ENCODE results near the gene C1S. TPM values are rescaled to one million over a fixed set of nuclear protein-coding genes. Genes with fewer than 3 reads are reported as not detected.

C1S gene
- total RNA-seq, 2 donors from 2014 or later, result 13.4 to 14.3 TPM

GRCh38 chr12:7118881-7119280 lies 58.4 kb downstream of the C1S start:
- Mint-ChIP-seq H3K27ac (no peak overlapping the region), H3K27me3 (ENCODE audit: insufficient read depth) (peaks cover 1% of the 10 kb centered on the region), H3K9me3 (no peaks in the 10 kb centered on the region), H3K36me3 (ENCODE audit: low read depth) (peaks cover 19% of the 10 kb centered on the region), H3K4me1 (peaks cover 12% of the 10 kb centered on the region), H3K4me3 (no peak overlapping the region)
- WGBS, 2 experiments (ENCODE audit: insufficient coverage in 1 of 2, insufficient read length in 1 of 2), result 50 to 83% methylated on average over 1 to 2 of the region's 3 CpGs
- Histone ChIP-seq H3K4me1 (ENCODE audit: control insufficient read depth, insufficient read depth, low read length) (no peaks in the 10 kb centered on the region), H3K27ac (ENCODE audit: low read depth, low read length) (no peak overlapping the region), H3K9me3 (ENCODE audit: control insufficient read depth, low read length) (no peaks in the 10 kb centered on the region), H3K9ac (ENCODE audit: extremely low read depth, low read length, poor library complexity, severe bottlenecking) (no peak overlapping the region), H3K36me3 (ENCODE audit: control insufficient read depth, insufficient read depth, low read length) (no peaks in the 10 kb centered on the region), H3K4me3 (ENCODE audit: low read length) (no peak overlapping the region), H3K27me3 (ENCODE audit: control insufficient read depth, insufficient read depth, low read length, poor library complexity, severe bottlenecking) (no peaks in the 10 kb centered on the region)
- no peak for TF ChIP-seq CTCF (conservative IDR thresholded peaks at IDR 0.05)
- DNase-seq, result no peak

GRCh38 chr12:7120166-7120565 lies 59.6 kb downstream of the C1S start:
- no peak for TF ChIP-seq CTCF (conservative IDR thresholded peaks at IDR 0.05)
- H3K9me3 Mint-ChIP-seq, result no peaks in the 10 kb centered on the region
- no peaks in the 10 kb centered on the region for H3K36me3 ChIP-seq (ENCODE audit: control insufficient read depth, insufficient read depth, low read length)
- H3K4me3 Mint-ChIP-seq, result no peak overlapping the region
- H3K27me3 ChIP-seq (ENCODE audit: control insufficient read depth, insufficient read depth, low read length, poor library complexity, severe bottlenecking), result no peaks in the 10 kb centered on the region
- H3K27ac ChIP-seq (ENCODE audit: low read depth, low read length), result no peak overlapping the region
- H3K4me3 ChIP-seq (ENCODE audit: low read length), result no peak overlapping the region
- peaks cover 25% of the 10 kb centered on the region for H3K4me1 Mint-ChIP-seq
- H3K27me3 Mint-ChIP-seq (ENCODE audit: insufficient read depth), result peaks cover 1% of the 10 kb centered on the region
- no peaks in the 10 kb centered on the region for H3K9me3 ChIP-seq (ENCODE audit: control insufficient read depth, low read length)
- DNase-seq, result no peak
- WGBS, 2 experiments (ENCODE audit: insufficient coverage in 1 of 2, insufficient read length in 1 of 2), result 89 to 97% methylated on average over 4 to 5 of the region's 5 CpGs
- H3K9ac ChIP-seq (ENCODE audit: extremely low read depth, low read length, poor library complexity, severe bottlenecking), result no peak overlapping the region
- H3K27ac Mint-ChIP-seq, result no peak overlapping the region
- peaks cover 19% of the 10 kb centered on the region for H3K36me3 Mint-ChIP-seq (ENCODE audit: low read depth)
- no peaks in the 10 kb centered on the region for H3K4me1 ChIP-seq (ENCODE audit: control insufficient read depth, insufficient read depth, low read length)

Other genes with a start within 250 kb of the C1S start
- gene GPR162, start 238.9 kb upstream of the C1S start, total RNA-seq, result 10 to 100 TPM; 14.7 to 15.0 TPM
- gene P3H3, start 232.3 kb upstream of the C1S start, total RNA-seq, result 10 to 100 TPM; 58.4 to 63.1 TPM
- 10 to 100 TPM; 10.0 to 17.1 TPM for gene GNB3, start 219.8 kb upstream of the C1S start, total RNA-seq
- 10 to 100 TPM; 53.1 to 63.9 TPM for gene CDCA3, start 209.4 kb upstream of the C1S start, total RNA-seq
- 100 to 1,000 TPM; 120 to 257 TPM for gene USP5, start 208.6 kb upstream of the C1S start, total RNA-seq
- gene TPI1, start 193.2 kb upstream of the C1S start, total RNA-seq, result 1,000 to 10,000 TPM in 1 of 2 donors, 100 to 1,000 TPM in 1; 805 to 1,294 TPM
- gene SPSB2, start 187.4 kb upstream of the C1S start, total RNA-seq, result 10 to 100 TPM; 34.6 to 36.5 TPM
- 10 to 100 TPM in 1 of 2 donors, 1 to 10 TPM in 1; 7.8 to 11.5 TPM for gene LRRC23, start 155.9 kb upstream of the C1S start, total RNA-seq
- 100 to 1,000 TPM; 104 to 139 TPM for gene ENO2, start 146.1 kb upstream of the C1S start, total RNA-seq
- gene ATN1, start 132.8 kb upstream of the C1S start, total RNA-seq, result 100 to 1,000 TPM; 111 to 244 TPM
- gene RNU7-1, start 116.9 kb upstream of the C1S start, total RNA-seq, result not detected
- gene C12orf57, start 116.7 kb upstream of the C1S start, total RNA-seq, result 100 to 1,000 TPM; 141 to 257 TPM
- 10 to 100 TPM; 35.7 to 68.0 TPM for gene PTPN6, start 109.4 kb upstream of the C1S start, total RNA-seq
- gene PHB2, start 90.1 kb upstream of the C1S start, total RNA-seq, result 100 to 1,000 TPM; 260 to 512 TPM
- 100 to 1,000 TPM in 1 of 2 donors, 10 to 100 TPM in 1; 61.1 to 115 TPM for gene EMG1, start 89.8 kb upstream of the C1S start, total RNA-seq
- 10 to 100 TPM; 33.6 to 86.7 TPM for gene LPCAT3, start 42.2 kb upstream of the C1S start, total RNA-seq
- 1 to 10 TPM; 3.9 TPM for gene C1R, start 31.7 kb downstream of the C1S start, total RNA-seq
- 10 to 100 TPM; 32.5 to 46.4 TPM for gene C1RL, start 48.5 kb downstream of the C1S start, total RNA-seq
- gene RBP5, start 68.2 kb downstream of the C1S start, total RNA-seq, result 10 to 100 TPM; 19.3 to 31.2 TPM
- 100 to 1,000 TPM in 1 of 2 donors, 10 to 100 TPM in 1; 69.7 to 135 TPM for gene CLSTN3, start 69.7 kb downstream of the C1S start, total RNA-seq
- 100 to 1,000 TPM in 1 of 2 donors, 10 to 100 TPM in 1; 73.5 to 106 TPM for gene PEX5, start 129.0 kb downstream of the C1S start, total RNA-seq
- 10 to 100 TPM; 11.4 to 14.6 TPM for gene ACSM4, start 243.4 kb downstream of the C1S start, total RNA-seq

Data from endodermal cell (in vitro differentiated cells).